Ascending aorta (tissue), 2 donors: ENCODE measurements around the gene CRIP3. TPM values are rescaled to one million over a fixed set of nuclear protein-coding genes. Genes with fewer than 3 reads are reported as not detected.
"Not testable (repeated sequence)": the region's sequence is repeated elsewhere in the genome, so short reads cannot be mapped to it uniquely, and the experiment has no call there.

Experiments used
- DNase-seq, 2 donors: peaks; one replicate each; pipeline ENCODE4 v3.0.0-alpha.2; 2019; ENCODE audit warnings: low spot score in 2 of 2
- H3K27ac ChIP-seq, 2 donors: fragments of 200-600 bp; sonication (generic); one replicate each; pipeline ENCODE4 v1.5.1; 2016 to 2017; ENCODE audit warnings: mild to moderate bottlenecking in 1 of 2
- H3K27me3 ChIP-seq: fragments of 200-600 bp; sonication (generic); one replicate; pipeline ENCODE4 v1.5.1; 2017
- H3K36me3 ChIP-seq, 2 donors: fragments of 200-600 bp; sonication (generic); one replicate each; pipeline ENCODE4 v1.5.1; 2016
- H3K4me1 ChIP-seq, 2 donors: fragments of 200-600 bp; sonication (generic); one replicate each; pipeline ENCODE4 v1.5.1; 2016 to 2017; ENCODE audit warnings: mild to moderate bottlenecking in 1 of 2
- H3K4me3 ChIP-seq, 2 donors: fragments of 200-600 bp; sonication (generic); one replicate each; pipeline ENCODE4 v1.5.1; 2016 to 2017; ENCODE audit warnings: mild to moderate bottlenecking in 1 of 2
- H3K9me3 ChIP-seq, 2 donors: fragments of 200-600 bp; sonication (generic); one replicate each; pipeline ENCODE4 v1.5.1; 2016
- intact Hi-C: fragments of 100-400 bp; cut with DNase I; formaldehyde crosslinking; loops from one replicate; pipeline ENCODE4 v1.15.1; 2023
- total RNA-seq: library from RNA; depleted of rRNA; stranded (reverse); fragments of >200 nt; gene quantifications from one replicate; pipeline ENCODE4 v1.1.0, GENCODE V29; 2016
- TF ChIP-seq, protein P1 (sequence below), 3 experiments: fragments of 200-600 bp in 2 of 3; fragments of 450-650 bp in 1 of 3; sonication (generic) in 2 of 3; IDR thresholded peaks; one replicate each; pipeline ENCODE4 v1.5.1; 2016 to 2019; ENCODE audit warnings: antibody characterized with exemption in 3 of 3, mild to moderate bottlenecking in 1 of 3, moderate library complexity in 1 of 3

Gene CRIP3
- total RNA-seq, 1 donor from 2014 or later: not detected

DNA sequence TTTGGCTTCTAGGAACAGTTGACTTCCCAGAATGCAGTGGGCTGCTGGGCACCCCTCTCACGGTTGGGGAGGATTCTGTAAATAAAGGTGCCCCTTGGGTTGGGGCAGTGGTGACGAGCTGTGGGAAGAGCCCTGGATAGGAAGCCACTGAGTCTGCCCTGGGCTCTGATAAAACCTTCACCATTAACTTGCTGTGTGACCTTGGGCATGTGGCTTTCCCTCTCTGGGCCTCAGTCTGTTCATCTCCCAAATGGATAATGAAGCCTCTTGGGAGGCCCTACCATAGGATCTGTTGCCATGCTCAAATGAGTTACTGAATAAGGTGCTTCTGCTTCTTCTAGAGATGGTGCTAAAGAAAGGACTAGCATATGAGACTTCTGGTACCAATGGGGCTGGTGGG lies 3.7 kb downstream of the CRIP3 start:
- H3K4me3 ChIP-seq: no peak overlapping the region
- no peaks in the 10 kb centered on the region for H3K9me3 ChIP-seq
- H3K27me3 ChIP-seq: peaks cover 5% of the 10 kb centered on the region
- no peak overlapping the region for H3K27ac ChIP-seq
- H3K36me3 ChIP-seq: no peaks in the 10 kb centered on the region
- H3K4me1 ChIP-seq: no peaks in the 10 kb centered on the region
- intact Hi-C loops: no loop called here
- TF ChIP-seq, protein P1, sequence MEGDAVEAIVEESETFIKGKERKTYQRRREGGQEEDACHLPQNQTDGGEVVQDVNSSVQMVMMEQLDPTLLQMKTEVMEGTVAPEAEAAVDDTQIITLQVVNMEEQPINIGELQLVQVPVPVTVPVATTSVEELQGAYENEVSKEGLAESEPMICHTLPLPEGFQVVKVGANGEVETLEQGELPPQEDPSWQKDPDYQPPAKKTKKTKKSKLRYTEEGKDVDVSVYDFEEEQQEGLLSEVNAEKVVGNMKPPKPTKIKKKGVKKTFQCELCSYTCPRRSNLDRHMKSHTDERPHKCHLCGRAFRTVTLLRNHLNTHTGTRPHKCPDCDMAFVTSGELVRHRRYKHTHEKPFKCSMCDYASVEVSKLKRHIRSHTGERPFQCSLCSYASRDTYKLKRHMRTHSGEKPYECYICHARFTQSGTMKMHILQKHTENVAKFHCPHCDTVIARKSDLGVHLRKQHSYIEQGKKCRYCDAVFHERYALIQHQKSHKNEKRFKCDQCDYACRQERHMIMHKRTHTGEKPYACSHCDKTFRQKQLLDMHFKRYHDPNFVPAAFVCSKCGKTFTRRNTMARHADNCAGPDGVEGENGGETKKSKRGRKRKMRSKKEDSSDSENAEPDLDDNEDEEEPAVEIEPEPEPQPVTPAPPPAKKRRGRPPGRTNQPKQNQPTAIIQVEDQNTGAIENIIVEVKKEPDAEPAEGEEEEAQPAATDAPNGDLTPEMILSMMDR (IDR thresholded peaks at IDR 0.05): no peak
- no peak for DNase-seq

DNA sequence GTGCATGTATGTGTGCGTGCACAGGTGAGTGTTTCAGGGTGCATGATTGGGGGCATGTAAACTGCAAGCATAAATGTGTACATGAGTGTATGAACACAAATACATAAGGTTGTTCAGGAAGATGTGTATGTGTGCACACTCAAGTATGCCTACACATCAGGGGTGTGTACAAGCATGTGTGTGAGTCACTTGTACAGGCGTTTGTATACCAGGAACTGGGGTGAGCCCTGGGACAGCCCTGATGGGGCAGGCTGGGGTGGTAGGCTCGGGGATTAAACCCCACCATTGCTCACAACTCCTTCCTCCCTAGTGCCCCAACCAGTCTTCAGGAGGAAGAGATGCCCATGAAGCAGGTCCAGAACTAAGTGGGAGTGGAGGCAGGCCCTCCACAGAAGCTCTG lies 4.3 kb downstream of the CRIP3 start:
- intact Hi-C loops: no loop called here
- TF ChIP-seq, protein P1 (IDR thresholded peaks at IDR 0.05): no peak
- Histone ChIP-seq H3K4me3 (no peak overlapping the region), H3K27ac (no peak overlapping the region), H3K27me3 (peaks cover 5% of the 10 kb centered on the region), H3K9me3 (no peaks in the 10 kb centered on the region), H3K36me3 (no peaks in the 10 kb centered on the region), H3K4me1 (no peaks in the 10 kb centered on the region)
- DNase-seq: peak in 1 of 2 donors; percentile 16

DNA sequence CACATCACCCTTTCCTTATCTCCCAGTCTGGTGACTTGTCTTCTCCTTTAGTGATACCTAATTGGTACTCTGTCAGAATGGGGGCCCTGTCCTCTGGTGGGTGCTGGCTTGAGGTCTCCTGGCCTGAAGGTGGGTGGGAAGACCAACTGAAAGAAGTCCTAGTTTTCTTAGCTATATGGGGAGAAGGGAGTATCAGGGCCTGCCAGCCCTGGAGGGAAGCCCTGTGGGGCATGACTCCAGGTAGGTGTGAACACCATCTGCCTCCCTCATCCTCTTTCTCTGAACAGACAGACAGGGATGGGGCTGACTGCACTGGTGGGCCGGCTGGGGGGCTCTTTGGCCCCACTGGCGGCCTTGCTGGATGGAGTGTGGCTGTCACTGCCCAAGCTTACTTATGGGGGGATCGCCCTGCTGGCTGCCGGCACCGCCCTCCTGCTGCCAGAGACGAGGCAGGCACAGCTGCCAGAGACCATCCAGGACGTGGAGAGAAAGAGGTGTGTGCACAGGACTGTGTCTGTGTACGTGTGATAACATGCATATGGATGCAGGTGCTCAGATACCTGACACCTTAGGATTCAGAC lies 4.8 kb downstream of the CRIP3 start:
- Histone ChIP-seq H3K27me3 (peaks cover 5% of the 10 kb centered on the region), H3K9me3 (no peaks in the 10 kb centered on the region), H3K27ac (no peak overlapping the region), H3K4me1 (no peaks in the 10 kb centered on the region), H3K4me3 (no peak overlapping the region), H3K36me3 (no peaks in the 10 kb centered on the region)
- TF ChIP-seq, protein P1 (IDR thresholded peaks at IDR 0.05): no peak
- peak in 1 of 2 donors; percentile 51 for DNase-seq
- intact Hi-C loops: no loop called here

DNA sequence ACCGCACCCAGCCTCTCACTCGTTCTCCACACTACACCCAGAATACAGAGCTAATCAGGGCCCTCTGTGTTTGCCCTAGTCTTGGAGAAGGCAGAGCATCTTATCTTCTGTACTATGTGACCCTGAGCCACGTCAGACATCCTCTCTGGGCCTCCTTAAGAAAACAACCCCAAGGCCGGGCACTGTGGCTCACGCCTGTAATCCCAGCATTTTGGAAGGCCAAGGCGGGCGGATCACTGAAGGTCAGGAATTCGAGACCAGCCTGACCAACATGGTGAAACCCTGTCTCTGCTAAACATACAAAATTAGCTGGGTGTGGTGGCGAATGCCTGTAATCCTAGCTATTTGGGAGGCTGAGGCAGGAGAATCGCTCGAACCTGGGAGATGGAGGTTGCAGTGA lies 5.6 kb downstream of the CRIP3 start:
- H3K4me1 ChIP-seq, H3K9me3 ChIP-seq, H3K27ac ChIP-seq, H3K27me3 ChIP-seq, H3K4me3 ChIP-seq, H3K36me3 ChIP-seq, intact Hi-C loops: not testable (repeated sequence)
- DNase-seq: peak in 1 of 2 donors; percentile 49

DNA sequence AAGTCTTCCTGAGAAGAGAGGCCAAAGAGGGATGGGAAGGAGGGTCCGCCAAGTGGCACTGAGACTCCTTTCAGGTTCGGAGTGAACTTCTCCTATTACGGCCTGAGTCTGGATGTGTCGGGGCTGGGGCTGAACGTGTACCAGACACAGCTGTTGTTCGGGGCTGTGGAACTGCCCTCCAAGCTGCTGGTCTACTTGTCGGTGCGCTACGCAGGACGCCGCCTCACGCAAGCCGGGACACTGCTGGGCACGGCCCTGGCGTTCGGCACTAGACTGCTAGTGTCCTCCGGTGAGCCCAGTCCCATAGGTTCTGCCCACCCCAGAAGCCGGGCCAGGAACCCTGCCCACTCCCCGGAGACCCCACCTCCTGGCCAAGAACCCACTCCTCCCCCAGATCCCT lies 6.5 kb downstream of the CRIP3 start:
- H3K27me3 ChIP-seq: no peaks in the 10 kb centered on the region
- DNase-seq: peak in 1 of 2 donors; percentile 37
- no peaks in the 10 kb centered on the region for H3K36me3 ChIP-seq

DNA sequence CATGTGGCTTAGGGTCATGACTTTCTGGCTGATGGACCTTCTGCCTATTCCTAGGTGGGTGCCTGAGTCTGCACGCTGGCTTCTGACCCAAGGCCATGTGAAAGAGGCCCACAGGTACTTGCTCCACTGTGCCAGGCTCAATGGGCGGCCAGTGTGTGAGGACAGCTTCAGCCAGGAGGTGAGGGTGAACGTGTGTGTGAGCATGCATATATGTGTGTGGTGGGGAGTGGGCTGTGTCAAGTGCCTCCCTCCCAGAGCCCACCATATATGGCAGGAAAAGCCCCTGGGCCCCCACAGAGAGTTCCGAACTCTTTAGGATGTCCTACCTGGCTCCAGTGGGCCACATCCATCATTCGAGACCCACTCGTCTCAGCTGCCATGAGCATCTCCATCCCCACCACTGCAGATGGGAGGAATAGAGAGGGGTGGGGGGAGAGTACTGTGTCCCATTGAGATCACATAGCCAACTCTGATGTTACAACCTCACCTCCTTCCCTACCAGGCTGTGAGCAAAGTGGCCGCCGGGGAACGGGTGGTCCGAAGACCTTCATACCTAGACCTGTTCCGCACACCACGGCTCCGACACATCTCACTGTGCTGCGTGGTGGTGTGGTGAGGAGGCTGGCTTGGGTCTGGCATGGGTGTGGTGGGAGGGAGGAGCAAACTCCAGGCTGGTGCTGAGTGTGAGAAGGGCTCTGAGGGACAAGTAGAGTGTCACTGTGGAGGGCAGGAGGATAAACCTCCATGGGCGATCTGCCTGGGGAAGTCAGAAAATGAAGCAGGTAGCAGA lies 7.3 kb downstream of the CRIP3 start:
- no peak overlapping the region for H3K4me3 ChIP-seq
- no peaks in the 10 kb centered on the region for H3K9me3 ChIP-seq
- intact Hi-C loops: no loop called here
- no peaks in the 10 kb centered on the region for H3K36me3 ChIP-seq
- no peak overlapping the region for H3K27ac ChIP-seq
- TF ChIP-seq, protein P1 (IDR thresholded peaks at IDR 0.05): no peak
- DNase-seq: peak in 1 of 2 donors; percentile 53
- no peaks in the 10 kb centered on the region for H3K4me1 ChIP-seq
- H3K27me3 ChIP-seq: no peaks in the 10 kb centered on the region

More for the DNA sequence above, 6.5 kb downstream of the CRIP3 start:
- Histone ChIP-seq H3K4me3 (no peak overlapping the region), H3K27ac (no peak overlapping the region), H3K9me3 (no peaks in the 10 kb centered on the region), H3K4me1 (no peaks in the 10 kb centered on the region)
- TF ChIP-seq, protein P1 (IDR thresholded peaks at IDR 0.05): no peak
- intact Hi-C loops: no loop called here
